Stimulated activated CD4-positive, alpha-beta T cell treated with anti-CD3 and anti-CD28 coated beads, TNF-alpha, amount 100 ng/mL, for 48 hours (primary cell): Measurements from ENCODE around the gene SPI1.
"Not testable (repeated sequence)": the region's sequence is repeated elsewhere in the genome, so short reads cannot be mapped to it uniquely, and the experiment has no call there.

Experiments
- DNase-seq, 3 donors: peaks; one replicate each; pipeline ENCODE4 v3.0.0-alpha.2; 2020; ENCODE audit warnings: low read depth in 3 of 3

SPI1 gene

DNA sequence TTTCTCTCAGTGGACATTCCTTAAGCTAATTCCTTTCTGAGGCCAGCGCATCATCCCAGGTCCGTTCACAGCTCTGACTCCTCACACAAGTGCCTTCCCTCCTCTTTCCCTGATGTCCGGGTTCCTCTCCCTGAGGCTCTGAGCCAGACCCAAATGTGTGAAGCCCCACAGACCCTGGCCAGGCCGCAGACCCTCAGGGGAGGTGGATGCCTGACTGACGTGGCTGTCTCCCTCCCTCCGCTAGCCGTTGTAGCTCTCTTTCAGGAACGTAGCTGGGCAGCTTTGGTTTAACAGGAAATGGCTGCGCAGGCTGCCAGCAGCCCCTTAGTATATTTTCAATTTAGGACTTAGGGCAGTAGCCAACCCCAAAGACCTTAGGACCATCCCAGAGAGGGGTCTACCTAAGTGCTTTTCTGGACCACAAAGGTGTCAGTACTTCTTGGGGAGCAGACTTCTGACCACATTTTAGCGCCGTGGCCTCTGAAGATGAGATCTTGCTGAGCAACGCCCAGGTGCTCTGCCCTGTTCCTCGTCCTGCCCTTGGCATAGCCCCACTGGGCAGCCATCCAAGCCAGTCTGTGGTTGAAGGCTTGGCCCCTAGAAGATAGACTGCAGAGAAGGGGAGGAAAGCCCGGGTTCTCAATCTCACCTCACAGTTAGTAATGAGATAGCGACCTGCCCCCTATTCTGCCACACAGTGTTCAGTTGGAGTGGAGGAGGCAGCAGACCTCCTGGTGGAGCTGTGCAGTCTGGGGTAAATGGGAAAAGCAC lies 52.9 kb downstream of the SPI1 start:
- DNase-seq, result no peak

DNA sequence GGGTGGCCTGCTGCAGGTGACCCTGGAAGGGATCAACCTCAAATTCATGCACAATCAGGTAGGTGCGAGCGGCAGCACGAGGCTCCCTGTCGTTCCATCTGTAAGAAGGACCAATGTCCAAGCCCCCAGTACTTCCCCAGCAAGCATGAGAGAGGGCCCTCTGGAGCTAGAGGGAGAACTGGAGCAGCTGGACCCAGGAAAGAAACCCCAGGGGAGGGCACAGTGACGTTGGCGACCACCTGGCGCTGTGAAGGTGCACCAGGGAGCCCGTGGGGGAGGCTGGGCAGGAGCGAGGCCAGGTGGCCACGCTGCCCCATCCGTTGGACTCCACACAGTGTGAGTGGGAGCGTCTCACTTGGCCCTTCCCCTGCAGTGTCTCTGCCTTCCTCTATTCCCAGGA lies 53.8 kb downstream of the SPI1 start:
- DNase-seq, result no peak

DNA sequence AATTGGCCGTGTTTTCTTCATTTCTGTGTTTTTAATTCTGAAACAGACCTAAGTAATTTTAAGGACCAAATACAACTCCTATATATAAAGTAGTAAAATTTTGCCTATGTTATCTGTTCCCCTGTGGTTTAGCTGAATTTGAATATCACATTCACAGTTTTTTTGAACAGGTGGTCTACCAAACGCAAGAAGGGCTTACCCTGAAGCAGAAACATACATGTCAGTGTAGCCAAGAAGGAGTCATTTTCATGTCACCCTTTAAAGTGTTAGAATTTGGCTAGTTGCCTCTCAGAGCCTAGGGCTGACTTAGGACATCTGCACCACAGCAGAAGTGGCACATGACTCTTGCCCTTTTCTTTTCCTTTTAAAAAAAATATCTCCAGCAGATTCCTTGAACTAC lies 60.2 kb downstream of the SPI1 start:
- DNase-seq, result no peak

DNA sequence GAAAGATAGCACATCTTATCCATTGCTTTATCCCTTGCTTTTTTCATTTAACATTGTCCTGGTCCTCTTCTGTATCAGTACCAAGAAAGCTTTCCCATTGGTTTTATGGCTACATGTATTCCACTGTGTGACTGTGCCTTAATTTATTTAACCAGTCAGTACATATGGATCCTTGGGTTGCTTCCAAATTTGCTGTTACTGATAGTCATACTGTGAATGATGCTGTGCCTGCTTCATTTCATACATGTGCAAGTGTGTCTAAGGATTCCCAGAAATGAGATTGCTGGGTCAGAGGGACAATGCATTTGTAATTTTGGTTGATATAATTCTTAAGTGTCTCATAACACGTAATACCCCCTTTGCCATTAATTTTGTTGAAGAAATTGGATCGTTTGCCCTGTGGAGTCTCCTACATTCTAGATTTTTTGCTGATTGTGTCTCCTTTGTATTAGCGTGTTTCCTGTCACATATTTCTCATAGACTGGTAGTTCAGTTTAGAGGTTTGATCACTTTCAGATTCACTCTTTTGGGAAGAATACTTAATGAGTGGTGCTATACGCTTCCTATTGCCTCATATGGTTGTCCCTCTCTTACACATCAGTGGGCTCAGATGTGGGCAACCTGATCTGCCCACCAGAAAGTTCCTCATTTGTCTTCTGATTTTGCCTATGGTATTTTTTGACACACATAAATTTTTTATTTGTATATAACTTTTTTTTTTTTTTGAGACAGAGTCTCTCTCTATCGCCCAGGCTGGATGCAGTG lies 61.1 kb downstream of the SPI1 start:
- DNase-seq, result no peak

GRCh38 chr11:47316501-47316900 lies 61.8 kb downstream of the SPI1 start:
- DNase-seq, result not testable (repeated sequence)

DNA sequence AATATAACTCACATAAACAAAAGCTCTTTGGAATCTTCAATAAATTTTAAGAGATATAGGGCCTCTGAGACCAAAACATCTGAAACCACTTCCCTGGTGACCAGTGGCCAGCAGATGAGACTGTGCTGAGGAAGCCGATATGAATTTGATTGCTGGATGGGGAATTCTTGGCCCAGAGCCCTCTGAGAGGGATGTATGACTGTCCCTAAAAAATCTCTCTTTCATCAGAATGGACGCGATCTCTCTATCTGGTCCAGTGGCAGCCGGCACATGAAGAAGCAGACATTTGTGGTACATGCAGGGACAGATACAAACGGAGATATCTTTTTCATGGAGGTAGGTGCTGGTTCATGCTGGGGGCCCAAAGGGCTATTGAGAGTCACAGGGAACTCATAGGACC lies 63.4 kb downstream of the SPI1 start:
- no peak for DNase-seq

DNA sequence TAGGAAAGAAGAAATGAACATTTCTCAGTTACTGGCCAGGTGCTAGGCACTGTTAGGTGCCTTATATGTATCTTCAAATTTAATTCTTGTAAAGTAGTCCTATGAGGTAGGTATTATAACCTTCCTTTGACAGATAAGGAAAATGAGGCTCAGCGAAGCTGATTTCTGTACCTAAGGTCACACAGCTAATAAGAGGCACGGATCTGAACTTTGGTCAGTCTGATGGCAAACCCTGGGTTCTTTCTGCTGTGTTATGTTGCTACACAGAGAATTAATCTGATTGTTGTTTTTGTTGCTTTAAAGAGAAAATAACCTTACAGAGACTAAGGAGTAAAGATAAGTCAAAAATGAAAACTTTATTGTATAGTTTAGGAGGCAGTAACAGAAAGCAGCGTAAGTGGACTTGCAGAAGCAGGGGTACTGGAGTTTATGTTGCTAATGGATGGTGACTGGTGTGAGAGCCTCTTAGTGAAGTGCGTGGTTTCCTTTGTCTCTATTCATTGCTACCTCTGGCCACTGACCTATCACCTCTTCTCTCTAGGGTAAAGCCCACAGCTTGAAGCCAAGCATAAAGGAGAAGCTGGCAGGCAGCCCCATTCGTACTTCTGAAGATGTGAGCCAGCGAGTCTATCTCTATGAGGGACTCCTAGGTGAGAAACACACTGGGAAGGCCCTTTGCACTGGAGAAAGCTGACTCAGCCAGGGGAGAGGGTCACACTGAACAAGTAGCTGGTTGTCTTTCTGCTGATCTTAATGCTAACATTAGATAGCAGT lies 70.1 kb downstream of the SPI1 start:
- no peak for DNase-seq

GRCh38 chr11:47306484-47306844 lies 71.9 kb downstream of the SPI1 start:
- DNase-seq, result no peak

DNA sequence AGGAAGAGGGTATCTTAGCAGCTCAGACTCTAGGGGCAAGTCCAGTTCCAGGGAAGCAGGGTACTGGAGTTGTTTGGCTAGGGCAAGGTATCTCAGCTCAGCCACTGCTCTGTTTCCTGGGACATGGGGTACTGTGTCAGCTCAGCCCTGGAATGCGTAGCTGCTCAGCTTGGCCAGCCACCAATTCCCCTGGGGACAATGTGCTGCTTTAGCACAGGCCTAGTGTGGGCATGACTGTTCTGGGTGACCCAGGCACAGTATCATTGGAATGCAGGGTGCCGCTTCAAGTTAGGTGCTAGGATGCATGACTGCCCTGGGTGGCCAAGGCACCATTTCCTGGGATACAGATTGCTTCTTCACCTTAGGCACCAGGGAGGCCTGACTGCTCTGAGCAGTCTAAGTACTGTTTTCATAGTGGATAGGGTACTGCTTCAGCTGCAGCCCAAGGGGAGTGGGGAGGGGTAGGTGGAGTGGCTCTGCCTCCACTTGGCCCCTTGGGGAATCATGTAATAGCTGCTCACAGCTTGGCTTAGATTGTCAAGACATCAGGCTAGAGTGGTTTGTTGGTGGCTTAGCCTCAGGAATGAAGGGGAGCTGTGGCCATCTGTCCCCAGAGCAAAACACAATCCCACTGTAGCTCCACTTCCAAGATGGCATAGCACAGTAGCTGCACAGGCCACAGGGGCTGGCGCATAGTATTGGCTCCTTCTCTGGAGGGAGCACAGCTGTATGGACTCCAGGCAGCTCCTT lies 72.4 kb downstream of the SPI1 start:
- no peak for DNase-seq
